Measurements from ENCODE around the gene RBMS2.
A peak's percentile ranks its signal among the peaks of the same experiment; 100 is the strongest.

RBMS2 gene

GRCh38 chr12:56529656-56530055 lies 8.0 kb downstream of the RBMS2 start:
- Histone ChIP-seq H3K9me3 (ENCODE audit: low read depth, low read length) (no peaks in the 10 kb centered on the region), H3K4me3 (no peak overlapping the region), H3K27ac (0 out of 2 replicates have a peak overlapping the region, but pooled peaks have one; percentile 8), H3K9ac (ENCODE audit: insufficient read length) (no peak overlapping the region), H3K36me3 (ENCODE audit: insufficient read depth, low read length) (no peaks in the 10 kb centered on the region)
- DNase-seq (ENCODE audit: low read depth, low spot score): no peak
- TF ChIP-seq EZH2 (IDR thresholded peaks at IDR 0.05) (no peak), POLR2AphosphoS5 (IDR thresholded peaks at IDR 0.05; ENCODE audit: borderline replicate concordance, low read depth, low read length) (no peak), FOXP2 (optimal IDR thresholded peaks at IDR 0.05; ENCODE audit: control extremely low read depth, extremely low read length, insufficient read depth) (no peak)

- H3K36me3 ChIP-seq (ENCODE audit: insufficient read depth, low read length): no peaks in the 10 kb centered on the region
- TF ChIP-seq FOXP2 (optimal IDR thresholded peaks at IDR 0.05; ENCODE audit: control extremely low read depth, extremely low read length, insufficient read depth) (no peak), EZH2 (IDR thresholded peaks at IDR 0.05) (no peak), POLR2AphosphoS5 (IDR thresholded peaks at IDR 0.05; ENCODE audit: borderline replicate concordance, low read depth, low read length) (no peak)
- H3K4me3 ChIP-seq: no peak overlapping the region
- H3K9ac ChIP-seq (ENCODE audit: insufficient read length): no peak overlapping the region
- no peaks in the 10 kb centered on the region for H3K9me3 ChIP-seq (ENCODE audit: low read depth, low read length)
- no peak overlapping the region for H3K27ac ChIP-seq
- no peak for DNase-seq (ENCODE audit: low read depth, low spot score)
Measured at GRCh38 chr12:56530390-56531055, 8.9 kb downstream of the RBMS2 start.

- Histone ChIP-seq H3K9me3 (ENCODE audit: low read depth, low read length) (no peaks in the 10 kb centered on the region), H3K9ac (ENCODE audit: insufficient read length) (no peak overlapping the region), H3K27ac (no peak overlapping the region), H3K4me3 (no peak overlapping the region), H3K36me3 (ENCODE audit: insufficient read depth, low read length) (no peaks in the 10 kb centered on the region)
- no peak for TF ChIP-seq POLR2AphosphoS5 (IDR thresholded peaks at IDR 0.05; ENCODE audit: borderline replicate concordance, low read depth, low read length)
- TF ChIP-seq EZH2 (IDR thresholded peaks at IDR 0.05): no peak
- no peak for TF ChIP-seq FOXP2 (optimal IDR thresholded peaks at IDR 0.05; ENCODE audit: control extremely low read depth, extremely low read length, insufficient read depth)
- DNase-seq (ENCODE audit: low read depth, low spot score): no peak
Measured at GRCh38 chr12:56537546-56537945, 15.9 kb downstream of the RBMS2 start.

GRCh38 chr12:56541631-56542030 lies 20.0 kb downstream of the RBMS2 start:
- Histone ChIP-seq H3K9ac (ENCODE audit: insufficient read length) (no peak overlapping the region), H3K36me3 (ENCODE audit: insufficient read depth, low read length) (no peaks in the 10 kb centered on the region), H3K9me3 (ENCODE audit: low read depth, low read length) (no peaks in the 10 kb centered on the region), H3K4me3 (no peak overlapping the region), H3K27ac (peak overlapping the region; percentile 13; the same call in 1 of the 2 replicates)
- no peak for DNase-seq (ENCODE audit: low read depth, low spot score)
- no peak for TF ChIP-seq POLR2AphosphoS5 (IDR thresholded peaks at IDR 0.05; ENCODE audit: borderline replicate concordance, low read depth, low read length)
- no peak for TF ChIP-seq FOXP2 (optimal IDR thresholded peaks at IDR 0.05; ENCODE audit: control extremely low read depth, extremely low read length, insufficient read depth)
- no peak for TF ChIP-seq EZH2 (IDR thresholded peaks at IDR 0.05)

- Histone ChIP-seq H3K9me3 (ENCODE audit: low read depth, low read length) (no peaks in the 10 kb centered on the region), H3K9ac (ENCODE audit: insufficient read length) (no peak overlapping the region), H3K36me3 (ENCODE audit: insufficient read depth, low read length) (no peaks in the 10 kb centered on the region), H3K4me3 (no peak overlapping the region), H3K27ac (no peak overlapping the region)
- TF ChIP-seq EZH2 (IDR thresholded peaks at IDR 0.05) (no peak), POLR2AphosphoS5 (IDR thresholded peaks at IDR 0.05; ENCODE audit: borderline replicate concordance, low read depth, low read length) (no peak), FOXP2 (optimal IDR thresholded peaks at IDR 0.05; ENCODE audit: control extremely low read depth, extremely low read length, insufficient read depth) (no peak)
- DNase-seq (ENCODE audit: low read depth, low spot score): no peak
Measured at GRCh38 chr12:56542164-56542563, 20.5 kb downstream of the RBMS2 start.

GRCh38 chr12:56545023-56545604 lies 23.5 kb downstream of the RBMS2 start:
- Histone ChIP-seq H3K27ac (no peak overlapping the region), H3K36me3 (ENCODE audit: insufficient read depth, low read length) (no peaks in the 10 kb centered on the region)
- TF ChIP-seq POLR2AphosphoS5 (IDR thresholded peaks at IDR 0.05; ENCODE audit: borderline replicate concordance, low read depth, low read length) (no peak), EZH2 (IDR thresholded peaks at IDR 0.05) (no peak), FOXP2 (optimal IDR thresholded peaks at IDR 0.05; ENCODE audit: control extremely low read depth, extremely low read length, insufficient read depth) (no peak)

GRCh38 chr12:56546680-56547079 lies 25.1 kb downstream of the RBMS2 start:
- H3K27ac ChIP-seq: no peak overlapping the region
- no peak overlapping the region for H3K9ac ChIP-seq (ENCODE audit: insufficient read length)
- H3K4me3 ChIP-seq: no peak overlapping the region
- DNase-seq (ENCODE audit: low read depth, low spot score): no peak
- H3K36me3 ChIP-seq (ENCODE audit: insufficient read depth, low read length): no peaks in the 10 kb centered on the region
- no peaks in the 10 kb centered on the region for H3K9me3 ChIP-seq (ENCODE audit: low read depth, low read length)
- TF ChIP-seq FOXP2 (optimal IDR thresholded peaks at IDR 0.05; ENCODE audit: control extremely low read depth, extremely low read length, insufficient read depth) (no peak), POLR2AphosphoS5 (IDR thresholded peaks at IDR 0.05; ENCODE audit: borderline replicate concordance, low read depth, low read length) (no peak), EZH2 (IDR thresholded peaks at IDR 0.05) (no peak)

More at GRCh38 chr12:56545023-56545604, 23.5 kb downstream of the RBMS2 start:
- no peak for DNase-seq (ENCODE audit: low read depth, low spot score)
- Histone ChIP-seq H3K9me3 (ENCODE audit: low read depth, low read length) (no peaks in the 10 kb centered on the region), H3K9ac (ENCODE audit: insufficient read length) (no peak overlapping the region), H3K4me3 (no peak overlapping the region)

- DNase-seq (ENCODE audit: low read depth, low spot score): no peak
- TF ChIP-seq POLR2AphosphoS5 (IDR thresholded peaks at IDR 0.05; ENCODE audit: borderline replicate concordance, low read depth, low read length): no peak
- no peak for TF ChIP-seq FOXP2 (optimal IDR thresholded peaks at IDR 0.05; ENCODE audit: control extremely low read depth, extremely low read length, insufficient read depth)
- no peak for TF ChIP-seq EZH2 (IDR thresholded peaks at IDR 0.05)
- H3K9ac ChIP-seq (ENCODE audit: insufficient read length): no peak overlapping the region
Measured at GRCh38 chr12:56551070-56551469, 29.4 kb downstream of the RBMS2 start.

More at GRCh38 chr12:56551070-56551469, 29.4 kb downstream of the RBMS2 start:
- Histone ChIP-seq H3K27ac (no peak overlapping the region), H3K9me3 (ENCODE audit: low read depth, low read length) (no peaks in the 10 kb centered on the region), H3K4me3 (no peak overlapping the region), H3K36me3 (ENCODE audit: insufficient read depth, low read length) (no peaks in the 10 kb centered on the region)
